AG04449 (cell line): Measurements from ENCODE around the gene GPR137.
"Not testable (repeated sequence)": the region's sequence is repeated elsewhere in the genome, so short reads cannot be mapped to it uniquely, and the experiment has no call there.

Experiments used
- CTCF ChIA-PET: fragments of 350-600 bp; formaldehyde crosslinking; extraction: SDS; loops from one replicate; lab custom pipeline; 2021; ENCODE audit warnings: antibody characterized with exemption; lab: Yijun Ruan, JAX
- POLR2A ChIA-PET: fragments of 400-600, 350-600 bp; formaldehyde crosslinking; extraction: SDS; loops from one replicate; lab custom pipeline; 2020; ENCODE audit warnings: antibody characterized with exemption, inconsistent platforms; lab: Yijun Ruan, JAX
- DNase-seq: peaks from one replicate; pipeline ENCODE4 v3.0.0-alpha.2; 2010; ENCODE audit warnings: low read depth, low spot score
- H3K4me3 ChIP-seq: 2 replicates; pipeline ENCODE4 v1.5.1; 2011; ENCODE audit warnings: low read depth, mild to moderate bottlenecking, control low read depth, low read length
- CTCF ChIP-seq: IDR thresholded peaks from one replicate; pipeline ENCODE4 v1.5.1; 2011; ENCODE audit warnings: mild to moderate bottlenecking, moderate library complexity, low read length, control low read depth, inconsistent platforms; ENCODE audit not compliant: insufficient read depth; ENCODE audit errors: missing control alignments

Gene GPR137

DNA sequence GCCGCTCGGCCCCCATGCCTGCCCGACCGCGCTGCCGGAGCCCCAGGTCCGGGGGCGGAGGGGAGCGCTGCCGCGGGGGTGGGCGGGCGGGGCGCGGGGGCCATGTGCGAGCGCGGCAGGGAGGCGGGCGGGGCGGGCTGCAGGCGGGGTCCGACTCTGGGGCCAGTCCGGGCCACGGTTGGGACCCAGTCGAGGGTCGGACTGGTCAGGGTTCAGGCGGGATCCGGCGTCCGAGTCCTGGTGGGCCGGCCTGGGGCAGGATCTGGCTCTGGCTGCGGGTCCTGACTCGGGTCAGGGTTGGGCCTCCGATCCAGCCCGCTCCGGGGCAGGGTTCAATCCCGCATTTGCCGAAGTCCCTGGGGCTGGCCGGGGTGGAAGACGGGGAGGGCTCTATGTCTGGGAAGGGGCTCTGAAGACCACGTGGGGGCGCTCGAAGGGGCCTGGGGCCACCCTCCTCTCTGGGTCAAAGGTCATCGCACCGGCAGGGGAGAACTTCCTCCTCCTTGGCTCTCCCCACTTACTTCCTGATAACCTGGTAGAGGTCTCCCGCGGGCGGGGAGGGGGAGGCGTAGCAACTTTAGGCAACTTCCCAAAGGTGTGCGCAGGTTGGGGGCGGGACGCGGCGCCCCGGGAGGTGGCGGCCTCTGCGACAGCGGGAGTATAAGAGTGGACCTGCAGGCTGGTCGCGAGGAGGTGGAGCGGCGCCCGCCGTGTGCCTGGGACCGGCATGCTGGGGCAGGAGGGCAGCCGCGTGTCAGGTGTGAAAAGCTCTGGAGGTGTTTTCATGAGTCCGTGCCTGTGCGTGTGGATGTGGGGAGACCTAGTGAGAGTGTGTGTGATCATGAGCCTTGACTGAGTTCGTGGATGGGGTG is 20.3 kb downstream of the GPR137 start:
- TF ChIP-seq CTCF = peak; percentile 8
- CTCF ChIA-PET = interaction anchor here (5.8 to 8.2 kb wide), 3 partner anchors 10 to 59 kb away, joined by 111 to 139 read pairs (median 127); partner anchors contain the start of genes PLCB3, PPP1R14B, PRDX5 and TRMT112
- POLR2A ChIA-PET = interaction anchor here (1.0 to 2.0 kb wide), 4 partner anchors 12 to 120 kb away, joined by 3 to 12 read pairs (median 6); partner anchors contain the start of genes PRDX5, STIP1 and TRMT112
- DNase-seq = no peak
- H3K4me3 ChIP-seq = peak overlapping the region; percentile 71

GRCh38 chr11:64306563-64306875 is 20.9 kb downstream of the GPR137 start:
- DNase-seq = no peak
- ChIA-PET POLR2A (interaction anchor here (1.0 kb wide), 1 partner anchor 11 kb away, joined by 5 read pairs; the partner anchor contains the start of genes PRDX5 and TRMT112), CTCF (interaction anchor here (7.1 to 8.2 kb wide), 2 partner anchors 9 to 46 kb away, joined by 111 to 127 read pairs; partner anchors contain the start of genes PRDX5 and TRMT112)
- TF ChIP-seq CTCF = no peak
- H3K4me3 ChIP-seq = peak overlapping the region; percentile 71

- peak overlapping the region; percentile 71 for H3K4me3 ChIP-seq
- TF ChIP-seq CTCF = no peak
- ChIA-PET CTCF (interaction anchor here (7.1 to 8.2 kb wide), 2 partner anchors 9 to 46 kb away, joined by 111 to 127 read pairs; partner anchors contain the start of genes PRDX5 and TRMT112), POLR2A (interaction anchor here (1.0 kb wide), 1 partner anchor 10 kb away, joined by 5 read pairs; the partner anchor contains the start of genes PRDX5 and TRMT112)
- DNase-seq = no peak
Observed at GRCh38 chr11:64306876-64307622, 21.4 kb downstream of the GPR137 start.

DNA sequence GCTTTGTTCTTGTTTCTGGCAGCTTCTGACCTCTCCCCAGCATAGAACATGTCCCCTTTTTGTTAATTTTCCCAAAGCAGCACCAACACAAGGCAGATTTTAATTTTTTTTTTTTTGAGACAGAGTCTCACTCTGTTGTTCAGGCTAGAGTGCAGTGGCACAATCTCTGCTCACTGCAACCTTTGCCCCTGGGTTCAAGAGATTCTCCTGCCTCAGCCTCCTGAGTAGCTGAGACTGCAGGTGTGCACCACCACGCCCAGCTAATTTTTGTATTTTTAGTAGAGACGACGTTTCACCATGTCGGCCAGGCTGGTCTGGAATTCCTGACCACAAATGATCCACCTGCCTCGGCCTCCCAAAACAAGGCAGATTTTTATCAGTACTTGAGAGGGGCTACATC is 22.1 kb downstream of the GPR137 start:
- POLR2A ChIA-PET, DNase-seq, H3K4me3 ChIP-seq: not testable (repeated sequence)
- CTCF ChIA-PET = interaction anchor here (0.7 to 8.2 kb wide), 3 partner anchors 8 to 47 kb away, joined by 3 to 111 read pairs (median 4); partner anchors contain the start of genes PRDX5 and TRMT112

DNA sequence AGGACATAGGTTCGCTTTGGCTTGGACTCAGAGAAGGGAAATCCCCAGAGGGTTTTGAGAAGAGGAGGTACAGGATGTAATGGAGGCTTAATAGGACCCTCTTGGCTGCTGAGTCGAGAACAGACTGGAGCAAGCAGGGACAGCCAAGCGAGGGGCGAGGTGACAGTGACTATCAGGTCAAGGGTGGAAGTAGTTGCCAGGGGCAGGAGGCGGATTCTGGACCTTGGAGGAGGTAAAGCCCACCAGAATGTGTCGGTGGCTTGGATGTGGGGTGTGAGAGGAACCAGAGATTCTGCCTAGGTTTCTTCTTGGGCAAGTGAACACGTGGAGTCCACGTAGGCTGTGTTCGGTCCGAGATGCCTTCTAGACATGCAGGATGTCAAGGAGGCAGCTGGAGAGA is 27.3 kb downstream of the GPR137 start:
- no peak for TF ChIP-seq CTCF
- no peak overlapping the region for H3K4me3 ChIP-seq
- CTCF ChIA-PET = interaction anchor here (1.1 to 10.4 kb wide), 3 partner anchors 9 to 43 kb away, joined by 3 to 111 read pairs (median 8); partner anchors contain the start of genes CATSPERZ and ESRRA
- DNase-seq = no peak
- POLR2A ChIA-PET = no interaction called here

DNA sequence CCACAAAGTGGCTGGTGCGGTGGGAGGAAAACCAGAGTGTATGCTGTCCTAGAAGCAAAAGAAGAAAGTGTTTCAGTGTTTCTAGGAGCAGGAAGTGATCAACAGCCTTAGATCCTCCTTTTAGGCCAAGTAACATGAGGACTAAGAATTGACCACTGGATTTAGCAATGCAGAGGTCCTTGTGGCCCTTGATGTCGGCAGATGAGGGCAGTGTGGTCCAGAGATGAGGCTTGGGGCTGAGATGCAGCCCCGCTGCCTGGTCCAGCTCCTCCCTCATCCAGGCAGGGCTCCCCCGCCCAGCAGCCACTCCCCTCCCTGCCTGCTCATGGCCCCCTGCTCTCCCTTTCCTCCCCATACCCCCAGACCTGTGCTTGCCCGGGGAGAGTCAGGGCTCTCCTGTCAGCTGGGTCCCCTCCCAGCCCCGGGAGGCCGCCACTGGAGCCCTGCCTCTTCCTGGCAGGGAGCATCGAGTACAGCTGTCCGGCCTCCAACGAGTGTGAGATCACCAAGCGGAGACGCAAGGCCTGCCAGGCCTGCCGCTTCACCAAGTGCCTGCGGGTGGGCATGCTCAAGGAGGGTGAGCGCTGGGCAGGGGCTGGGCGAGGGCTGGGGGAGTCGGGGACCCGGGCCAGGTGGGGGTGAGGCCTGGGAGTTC is 28.0 kb downstream of the GPR137 start:
- H3K4me3 ChIP-seq = no peak overlapping the region
- ChIA-PET POLR2A (no interaction called here), CTCF (interaction anchor here (1.8 to 10.4 kb wide), 2 partner anchors 9 to 42 kb away, joined by 8 to 111 read pairs; partner anchors contain the start of genes CATSPERZ and ESRRA)
- DNase-seq = no peak
- no peak for TF ChIP-seq CTCF
